GM12878 (cell line): ENCODE data around the gene SPTBN1. TPM values are rescaled to one million over a fixed set of nuclear protein-coding genes. Genes with fewer than 3 reads are reported as not detected.

Experiments
- ATAC-seq: fragments of 200-7000 bp; cut with Tn5 transposase; 3 replicates; pipeline ENCODE4 v1.9.1; 2020; ENCODE audit warnings: mild to moderate bottlenecking, moderate library complexity
- BruUV-seq: library from RNA; stranded (reverse); fragments of 400-500 nt; replicated peaks from 2 replicates; lab custom pipeline; 2021; lab: Mats Ljungman, UMichigan
- CTCF ChIA-PET: fragments of 300-600 bp; sonication (Branson Sonifier 250); formaldehyde crosslinking; extraction: SDS; loops from one replicate; lab custom pipeline; 2021; ENCODE audit warnings: inconsistent platforms; lab: Yijun Ruan, JAX
- POLR2A ChIA-PET: fragments of 350-600 bp; formaldehyde crosslinking; extraction: SDS; loops from one replicate; lab custom pipeline; 2021; ENCODE audit warnings: inconsistent platforms; lab: Charles Lee
- RAD21 ChIA-PET: fragments of 300-600 bp; sonication (Branson Sonifier 250); formaldehyde crosslinking; loops from one replicate; lab custom pipeline; 2023; ENCODE audit warnings: antibody characterized with exemption; ENCODE audit not compliant: unreplicated experiment; lab: Charles Lee
- SMC1A ChIA-PET: fragments of 300-600 bp; sonication (Branson Sonifier 250); formaldehyde crosslinking; loops from one replicate; lab custom pipeline; 2023; ENCODE audit not compliant: unreplicated experiment, uncharacterized antibody; lab: Charles Lee
- DNase-seq: peaks from one replicate; pipeline ENCODE4 v3.0.0-alpha.2; 2011; ENCODE audit warnings: low read depth, low spot score
- FAIRE-seq: peaks from 3 replicates; lab custom pipeline; 2011; peaks lifted over from hg19 to GRCh38; lab: Jason Lieb, UNC
- H2AFZ ChIP-seq: 2 replicates; pipeline ENCODE4 v1.6.0; 2011; ENCODE audit warnings: low read depth, low read length, control low read depth; ENCODE audit not compliant: control insufficient read depth
- H3K27ac ChIP-seq: 2 replicates; pipeline ENCODE4 v1.5.1; 2011; ENCODE audit warnings: control low read depth; ENCODE audit not compliant: control insufficient read depth, insufficient read depth
- H3K27me3 ChIP-seq, 2 experiments: replicated peaks in 1 of 2; 2 replicates each; pipeline versions ENCODE4 v1.6.0 to v1.6.1; 2011; ENCODE audit warnings: low read length in 1 of 2; ENCODE audit not compliant: control insufficient read depth in 2 of 2, insufficient read depth in 2 of 2
- H3K36me3 ChIP-seq, 2 experiments: 2 replicates each; pipeline ENCODE4 v1.5.1; 2011; ENCODE audit warnings: low read length in 1 of 2; ENCODE audit not compliant: control insufficient read depth in 2 of 2, insufficient read depth in 2 of 2
- H3K4me1 ChIP-seq: 2 replicates; pipeline ENCODE4 v1.6.1; 2011; ENCODE audit warnings: mild to moderate bottlenecking, low read length, moderate library complexity, mixed read lengths; ENCODE audit not compliant: control insufficient read depth, insufficient read depth
- H3K4me2 ChIP-seq: 2 replicates; pipeline ENCODE4 v1.6.0; 2011; ENCODE audit warnings: control low read depth; ENCODE audit not compliant: control insufficient read depth, insufficient read depth
- H3K4me3 ChIP-seq: fragments of 200-600 bp; sonication (generic); 2 replicates; pipeline ENCODE4 v1.5.1; 2016
- H3K79me2 ChIP-seq: 2 replicates; pipeline ENCODE4 v1.6.0; 2011; ENCODE audit warnings: low read length; ENCODE audit not compliant: control insufficient read depth, insufficient read depth
- H3K9ac ChIP-seq: 2 replicates; pipeline ENCODE4 v1.8.0; 2011; ENCODE audit warnings: low read length, control low read depth, mixed read lengths; ENCODE audit not compliant: control insufficient read depth, insufficient read depth
- H3K9me3 ChIP-seq: replicated peaks from 3 replicates; pipeline ENCODE4 v1.5.1; 2011; ENCODE audit warnings: mild to moderate bottlenecking, low read length; ENCODE audit not compliant: control insufficient read depth, insufficient read depth
- H4K20me1 ChIP-seq: 2 replicates; pipeline ENCODE4 v1.6.0; 2011; ENCODE audit not compliant: control insufficient read depth, insufficient read depth
- CBX5 ChIP-seq: sonication (generic); IDR thresholded peaks from 2 replicates; pipeline ENCODE4 v1.6.1; 2016; ENCODE audit warnings: low read depth, moderate library complexity, mild to moderate bottlenecking, inconsistent platforms
- CHD4 ChIP-seq: fragments of 200-600 bp; sonication (generic); IDR thresholded peaks from 2 replicates; pipeline ENCODE4 v1.6.1; 2016; ENCODE audit warnings: mild to moderate bottlenecking
- DPF2 ChIP-seq: fragments of 450-650 bp; IDR thresholded peaks from 2 replicates; pipeline ENCODE4 v1.6.1; 2017; ENCODE audit warnings: mild to moderate bottlenecking
- EED ChIP-seq: sonication (generic); IDR thresholded peaks from 2 replicates; pipeline ENCODE4 v1.6.1; 2016; ENCODE audit warnings: antibody characterized with exemption, low read depth
- EP300 ChIP-seq, 2 experiments: fragments of 150-350 bp in 1 of 2; IDR thresholded peaks; 2 replicates each; pipeline ENCODE4 v1.6.1; 2011 to 2012; ENCODE audit warnings: low read depth in 2 of 2, low read length in 2 of 2, borderline replicate concordance in 1 of 2, improper control_type of control experiment in 1 of 2, inconsistent platforms in 1 of 2; ENCODE audit not compliant: control insufficient read depth in 1 of 2
- NR2F1 ChIP-seq: fragments of 450-650 bp; conservative IDR thresholded peaks from 2 replicates; pipeline ENCODE4 v1.6.1; 2017; ENCODE audit warnings: mild to moderate bottlenecking
- SMAD1 ChIP-seq: fragments of 450-650 bp; IDR thresholded peaks from 2 replicates; pipeline ENCODE4 v1.6.1; 2018; ENCODE audit warnings: mild to moderate bottlenecking, low read depth; ENCODE audit not compliant: partially characterized antibody
- SMARCA5 ChIP-seq: fragments of 450-650 bp; IDR thresholded peaks from 2 replicates; pipeline ENCODE4 v1.6.1; 2017; ENCODE audit warnings: mild to moderate bottlenecking
- TARDBP ChIP-seq: IDR thresholded peaks from 2 replicates; pipeline ENCODE4 v1.6.1; 2016; ENCODE audit warnings: borderline replicate concordance
- TCF12 ChIP-seq: IDR thresholded peaks from 2 replicates; pipeline ENCODE4 v1.6.1; 2011; ENCODE audit warnings: low read depth, mild to moderate bottlenecking, low read length
- TCF7 ChIP-seq: IDR thresholded peaks from 2 replicates; pipeline ENCODE4 v1.6.1; 2014; ENCODE audit warnings: antibody characterized with exemption, borderline replicate concordance
- ZNF384 ChIP-seq: IDR thresholded peaks from 2 replicates; pipeline ENCODE4 v1.6.1; 2012; ENCODE audit warnings: low read depth, mild to moderate bottlenecking, low read length, improper control_type of control experiment, borderline replicate concordance
- WGBS: methylation state at CpG from one replicate; pipeline ENCODE4 v1.1.6; 2016; ENCODE audit warnings: low lambda C conversion rate; ENCODE audit not compliant: insufficient replicate concordance, insufficient coverage; ENCODE audit errors: missing lambda C conversion rate; 5-methylcytosine and 5-hydroxymethylcytosine counted together
- in situ Hi-C: fragments of 300-500 bp; cut with MboI; formaldehyde crosslinking; loops from 9 replicates; pipeline ENCODE4 v1.14.3; 2018; ENCODE audit warnings: mixed read lengths
- intact Hi-C: fragments of 100-400 bp; cut with micrococcal nuclease; formaldehyde crosslinking; loops from one replicate; pipeline ENCODE4 v1.14.2; 2022; ENCODE audit not compliant: unreplicated experiment
- polyA plus RNA-seq, 11 experiments: library from polyadenylated mRNA; depleted of rRNA in 4 of 11; unstranded in 6 of 11; stranded (reverse) in 5 of 11; fragments of >200 nt; fragmentation: Nextera tagmentation in 4 of 11; fragmentation: Illumina TruSeq in 1 of 11; extraction: Ambion mirVana in 4 of 11; extraction: Trizol in 1 of 11; gene quantifications; 1 replicate in 1 of 11; 2 replicates in 10 of 11; pipeline versions ENCODE4 v1.2.1 to v1.2.3, GENCODE V29; 2011 to 2016; ENCODE audit warnings: inconsistent platforms in 2 of 11, missing spikeins in 2 of 11, low read depth in 1 of 11
- total RNA-seq, 4 experiments: library from RNA; depleted of rRNA in 3 of 4; stranded (reverse); fragments of >200 nt in 3 of 4; fragmentation: Illumina TruSeq in 1 of 4; extraction: Trizol in 1 of 4; gene quantifications; 2 replicates each; pipeline versions ENCODE4 v1.2.1 to v1.2.3, GENCODE V29; 2013 to 2021
- TF ChIP-seq, protein P1 (sequence below): IDR thresholded peaks from 2 replicates; pipeline ENCODE4 v1.6.1; 2012; ENCODE audit warnings: low read depth, low read length, improper control_type of control experiment
- TF ChIP-seq, protein P2 (sequence below): fragments of 450-650 bp; IDR thresholded peaks from 2 replicates; pipeline ENCODE4 v1.6.1; 2017; ENCODE audit warnings: antibody characterized with exemption, mild to moderate bottlenecking, moderate library complexity

The SPTBN1 gene
- total and polyA plus RNA-seq, 10 of the 15 experiments (the other 5 are each of a cell fraction or from before 2014, with no cell fraction given) = 20.6 to 154 (median 76.7) TPM

DNA sequence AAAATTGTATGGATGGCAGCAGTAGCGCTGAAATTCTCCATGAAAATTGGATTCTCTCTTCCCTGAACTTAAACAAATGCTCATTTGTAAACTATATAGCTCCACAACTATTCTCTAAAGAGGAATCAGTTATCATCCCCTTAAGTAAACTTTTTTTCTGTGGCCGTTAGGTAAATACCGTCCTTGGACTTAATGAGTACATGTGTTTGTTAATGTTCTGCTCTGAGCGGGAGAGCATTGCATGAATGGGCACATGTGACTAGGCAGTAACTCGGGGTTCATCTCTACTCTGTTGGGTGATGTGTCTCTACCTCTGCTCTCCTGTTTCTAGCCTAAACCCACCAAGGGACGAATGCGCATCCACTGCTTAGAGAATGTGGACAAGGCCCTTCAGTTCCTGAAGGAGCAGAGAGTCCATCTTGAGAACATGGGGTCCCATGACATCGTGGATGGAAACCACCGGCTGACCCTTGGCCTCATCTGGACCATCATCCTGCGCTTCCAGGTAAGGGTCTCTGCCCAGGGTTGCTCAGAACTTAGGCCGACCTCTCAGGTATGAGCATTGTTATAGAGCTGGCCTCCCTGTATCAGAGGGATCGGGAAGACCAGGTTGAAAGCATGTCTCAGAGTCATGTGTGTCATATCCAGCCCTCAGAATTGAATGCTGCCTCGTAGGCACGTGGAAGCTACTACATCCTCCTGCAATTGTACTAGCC, 155.9 kb downstream of the SPTBN1 start:
- Histone ChIP-seq H3K79me2 (peaks cover 66% of the 10 kb centered on the region), H3K36me3 (peaks cover 8 to 23% of the 10 kb centered on the region in 2 experiments)
- no TSS peak for BruUV-seq

More for the DNA sequence above, 155.9 kb downstream of the SPTBN1 start:
- no peak overlapping the region for H3K9ac ChIP-seq
- no peak for TF ChIP-seq TCF12
- no peak for TF ChIP-seq DPF2
- no peak for TF ChIP-seq CHD4
- TF ChIP-seq, protein P1, sequence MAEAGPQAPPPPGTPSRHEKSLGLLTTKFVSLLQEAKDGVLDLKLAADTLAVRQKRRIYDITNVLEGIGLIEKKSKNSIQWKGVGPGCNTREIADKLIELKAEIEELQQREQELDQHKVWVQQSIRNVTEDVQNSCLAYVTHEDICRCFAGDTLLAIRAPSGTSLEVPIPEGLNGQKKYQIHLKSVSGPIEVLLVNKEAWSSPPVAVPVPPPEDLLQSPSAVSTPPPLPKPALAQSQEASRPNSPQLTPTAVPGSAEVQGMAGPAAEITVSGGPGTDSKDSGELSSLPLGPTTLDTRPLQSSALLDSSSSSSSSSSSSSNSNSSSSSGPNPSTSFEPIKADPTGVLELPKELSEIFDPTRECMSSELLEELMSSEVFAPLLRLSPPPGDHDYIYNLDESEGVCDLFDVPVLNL = no peak
- no peak for TF ChIP-seq TCF7
- no peak for TF ChIP-seq EED
- no peak for TF ChIP-seq ZNF384
- no peak for TF ChIP-seq TARDBP
- TF ChIP-seq, protein P2, sequence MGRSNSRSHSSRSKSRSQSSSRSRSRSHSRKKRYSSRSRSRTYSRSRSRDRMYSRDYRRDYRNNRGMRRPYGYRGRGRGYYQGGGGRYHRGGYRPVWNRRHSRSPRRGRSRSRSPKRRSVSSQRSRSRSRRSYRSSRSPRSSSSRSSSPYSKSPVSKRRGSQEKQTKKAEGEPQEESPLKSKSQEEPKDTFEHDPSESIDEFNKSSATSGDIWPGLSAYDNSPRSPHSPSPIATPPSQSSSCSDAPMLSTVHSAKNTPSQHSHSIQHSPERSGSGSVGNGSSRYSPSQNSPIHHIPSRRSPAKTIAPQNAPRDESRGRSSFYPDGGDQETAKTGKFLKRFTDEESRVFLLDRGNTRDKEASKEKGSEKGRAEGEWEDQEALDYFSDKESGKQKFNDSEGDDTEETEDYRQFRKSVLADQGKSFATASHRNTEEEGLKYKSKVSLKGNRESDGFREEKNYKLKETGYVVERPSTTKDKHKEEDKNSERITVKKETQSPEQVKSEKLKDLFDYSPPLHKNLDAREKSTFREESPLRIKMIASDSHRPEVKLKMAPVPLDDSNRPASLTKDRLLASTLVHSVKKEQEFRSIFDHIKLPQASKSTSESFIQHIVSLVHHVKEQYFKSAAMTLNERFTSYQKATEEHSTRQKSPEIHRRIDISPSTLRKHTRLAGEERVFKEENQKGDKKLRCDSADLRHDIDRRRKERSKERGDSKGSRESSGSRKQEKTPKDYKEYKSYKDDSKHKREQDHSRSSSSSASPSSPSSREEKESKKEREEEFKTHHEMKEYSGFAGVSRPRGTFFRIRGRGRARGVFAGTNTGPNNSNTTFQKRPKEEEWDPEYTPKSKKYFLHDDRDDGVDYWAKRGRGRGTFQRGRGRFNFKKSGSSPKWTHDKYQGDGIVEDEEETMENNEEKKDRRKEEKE = no peak
- no peak for TF ChIP-seq SMAD1
- no peak for TF ChIP-seq EP300 (IDR thresholded peaks at IDR 0.05; ENCODE audit: borderline replicate concordance in 1 of 2, control insufficient read depth in 1 of 2, low read depth in 2 of 2, low read length in 2 of 2)
- TF ChIP-seq SMARCA5 = no peak
- TF ChIP-seq CBX5 = no peak
- no peak for TF ChIP-seq NR2F1
- no peak overlapping the region for H3K4me3 ChIP-seq
- ChIA-PET SMC1A (interaction anchor here (0.6 to 1.3 kb wide), 5 partner anchors 9 to 941 kb away, joined by 3 read pairs; no protein-coding TSS in a partner anchor), CTCF (interaction anchor here (0.7 kb wide), 1 partner anchor 66 kb away, joined by 3 read pairs; no protein-coding TSS in a partner anchor), RAD21 (interaction anchor here (0.9 kb wide), 1 partner anchor 49 kb away, joined by 3 read pairs; no protein-coding TSS in a partner anchor), POLR2A (interaction anchor here (0.5 to 0.7 kb wide), 2 partner anchors 8 to 46 kb away, joined by 3 read pairs; no protein-coding TSS in a partner anchor)
- in situ Hi-C loops (no loop called here), intact Hi-C loops (no loop called here)
- no peak overlapping the region for H3K27ac ChIP-seq
- FAIRE-seq = no peak
- no peaks in the 10 kb centered on the region for H3K4me1 ChIP-seq
- no peak for ATAC-seq
- H4K20me1 ChIP-seq = no peaks in the 10 kb centered on the region
- H2AFZ ChIP-seq = no peak overlapping the region
- 94% methylated on average over 14 of the region's 14 CpGs for WGBS
- DNase-seq = no peak
- no peaks in the 10 kb centered on the region for H3K9me3 ChIP-seq
- no peaks in the 10 kb centered on the region for H3K27me3 ChIP-seq
- H3K4me2 ChIP-seq = no peak overlapping the region
